HG03045 (cell line): Measurements from ENCODE around the gene KLF8.
"Not testable (repeated sequence)": the region's sequence is repeated elsewhere in the genome, so short reads cannot be mapped to it uniquely, and the experiment has no call there.

Source experiments
- ATAC-seq: cut with Tn5 transposase; IDR thresholded peaks from one replicate; pipeline ENCODE4 v1.9.1; 2021; ENCODE audit warnings: mild to moderate bottlenecking, moderate library complexity; ENCODE audit not compliant: unreplicated experiment

KLF8 gene

GRCh38 chrX:56232221-56233082 lies at the start of gene KLF8:
Gene KLF8, plus strand, starts transcription at chrX:56232356. Its CDS starts 979 bp downstream, at chrX:56233335.
- peak; percentile 71 for ATAC-seq

DNA sequence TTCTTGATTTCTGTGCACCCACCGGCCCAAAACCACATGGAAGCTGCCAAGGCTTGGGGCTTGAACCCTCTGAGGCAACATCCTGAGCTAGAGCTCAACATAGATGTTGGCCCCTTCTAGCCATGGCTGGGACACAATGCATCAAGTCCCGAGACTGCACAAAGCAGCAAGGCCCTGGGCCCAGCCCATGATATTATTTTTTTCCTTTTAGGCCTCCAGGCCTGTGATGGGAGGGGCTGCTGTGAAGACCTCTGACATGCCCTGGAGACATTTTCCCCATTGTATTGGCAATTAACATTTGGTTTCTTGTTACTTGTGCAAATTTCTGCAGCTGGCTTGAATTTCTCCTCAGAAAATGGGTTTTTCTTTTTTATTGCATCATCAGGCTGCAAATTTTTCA lies 25.2 kb upstream of the KLF8 start:
- not testable (repeated sequence) for ATAC-seq

DNA sequence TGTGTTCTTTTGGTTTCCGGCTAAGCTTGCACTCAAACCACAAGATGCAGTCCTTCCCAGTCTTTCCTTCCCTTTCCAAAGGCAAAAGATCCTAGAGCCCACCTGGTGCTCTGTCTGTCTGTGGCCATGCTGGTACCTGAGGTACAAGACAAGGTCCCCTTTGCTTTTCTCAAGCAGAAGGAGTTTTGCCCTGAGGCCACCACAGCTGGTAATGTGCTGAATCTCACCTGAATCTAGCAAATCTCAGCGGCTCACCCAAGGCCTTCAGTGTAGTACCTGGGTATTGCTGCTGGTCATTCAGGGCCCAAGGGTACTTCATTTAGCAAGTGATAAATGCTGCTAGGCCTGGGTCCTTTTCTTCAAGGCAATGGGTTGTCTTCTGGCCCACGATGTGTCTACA lies 20.5 kb upstream of the KLF8 start:
- no peak for ATAC-seq

- no peak for ATAC-seq
Observed at GRCh38 chrX:56216332-56216731, 15.8 kb upstream of the KLF8 start.

- ATAC-seq: no peak
Observed at GRCh38 chrX:56219700-56220099, 12.5 kb upstream of the KLF8 start.

DNA sequence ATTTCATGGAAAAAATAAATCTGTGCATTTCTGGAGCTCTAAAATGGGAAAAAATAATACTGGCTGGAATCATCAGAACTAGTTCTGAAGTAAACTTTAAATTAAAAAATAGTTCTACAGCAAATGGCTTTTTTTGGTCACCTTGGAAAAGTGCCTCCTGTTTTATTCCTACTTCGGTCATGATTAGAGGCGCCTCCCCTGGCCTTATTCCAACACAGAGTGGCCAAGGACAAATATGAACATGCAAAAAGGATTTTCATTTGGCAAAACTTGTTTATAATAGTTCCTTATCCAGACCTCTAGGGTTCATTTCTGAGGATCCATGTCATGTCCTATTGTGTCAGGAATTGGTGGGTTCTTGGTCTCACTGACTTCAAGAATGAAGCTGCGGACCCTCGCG lies 11.1 kb upstream of the KLF8 start:
- ATAC-seq: no peak

DNA sequence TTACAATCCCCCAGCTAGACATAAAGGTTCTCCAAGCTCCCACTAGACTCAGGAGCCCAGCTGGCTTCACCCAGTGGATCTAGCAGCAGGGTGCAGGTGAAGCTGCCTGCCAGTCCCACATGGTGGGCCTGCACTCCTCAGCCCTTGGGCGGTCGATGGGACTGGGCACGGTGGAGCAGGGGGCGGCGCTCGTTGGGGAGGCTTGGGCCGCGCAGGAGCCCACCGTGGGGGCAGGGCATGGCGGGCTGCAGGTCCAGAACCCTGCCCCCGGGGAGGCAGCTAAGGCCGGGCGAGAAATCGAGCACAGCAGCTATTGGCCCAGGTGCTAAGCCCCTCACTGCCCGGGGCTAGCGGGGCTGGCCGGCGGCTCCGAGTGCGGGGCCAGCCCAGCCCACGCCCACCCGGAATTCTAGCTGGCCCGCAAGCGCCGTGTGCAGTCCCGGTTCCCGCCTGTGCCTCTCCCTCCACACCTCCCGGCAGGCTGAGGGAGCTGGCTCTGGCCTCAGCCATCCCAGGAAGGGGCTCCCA lies 9.6 kb upstream of the KLF8 start:
- ATAC-seq: no peak

DNA sequence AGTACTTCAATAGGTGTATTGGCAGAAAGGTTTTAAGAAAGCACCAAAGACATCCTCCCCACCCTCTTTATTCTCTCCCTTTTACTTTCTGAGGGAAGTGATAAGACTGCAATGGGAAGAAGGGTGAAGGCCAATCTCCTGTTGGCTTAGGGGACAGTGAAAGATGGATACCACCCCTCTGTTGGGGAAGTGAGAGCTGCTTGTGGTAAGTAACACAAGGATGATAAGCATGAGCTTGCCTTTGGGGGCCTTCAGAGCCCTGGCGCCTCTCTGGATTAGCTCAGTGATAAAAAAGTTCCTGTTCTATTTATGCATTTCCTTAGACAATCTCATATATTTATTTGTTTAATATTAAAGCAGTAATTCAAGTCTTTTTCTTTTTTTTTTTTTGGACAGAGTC lies 5.2 kb upstream of the KLF8 start:
- no peak for ATAC-seq

- ATAC-seq: no peak
Observed at GRCh38 chrX:56228914-56229313, 3.2 kb upstream of the KLF8 start.

- ATAC-seq: no peak
Observed at GRCh38 chrX:56231537-56232090, 542 bp upstream of the KLF8 start.

DNA sequence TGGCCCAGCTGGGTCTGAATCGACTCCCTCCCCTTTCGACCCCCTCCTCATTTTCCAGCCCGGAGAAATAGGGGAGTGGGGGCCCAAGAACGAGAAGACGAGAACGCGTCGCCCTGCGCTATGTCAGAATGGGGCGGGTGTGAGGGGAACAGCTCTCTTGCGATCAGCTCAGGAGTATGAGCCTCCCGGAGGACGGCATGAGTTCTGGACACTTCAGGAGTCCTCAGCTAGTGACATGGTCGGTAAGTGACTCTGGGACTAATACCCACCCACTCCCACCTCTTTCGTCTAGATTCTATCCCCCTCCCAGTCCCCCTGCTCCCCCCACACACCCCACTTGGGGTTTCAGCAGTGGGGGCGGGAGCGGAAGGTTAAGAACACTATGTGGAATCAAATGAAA lies 944 bp downstream of the KLF8 start:
- no peak for ATAC-seq

- ATAC-seq: peak; percentile 93
Observed at GRCh38 chrX:56233682-56234081, 1.5 kb downstream of the KLF8 start.

GRCh38 chrX:56248492-56248891 lies 16.3 kb downstream of the KLF8 start:
- ATAC-seq: peak; percentile 59

DNA sequence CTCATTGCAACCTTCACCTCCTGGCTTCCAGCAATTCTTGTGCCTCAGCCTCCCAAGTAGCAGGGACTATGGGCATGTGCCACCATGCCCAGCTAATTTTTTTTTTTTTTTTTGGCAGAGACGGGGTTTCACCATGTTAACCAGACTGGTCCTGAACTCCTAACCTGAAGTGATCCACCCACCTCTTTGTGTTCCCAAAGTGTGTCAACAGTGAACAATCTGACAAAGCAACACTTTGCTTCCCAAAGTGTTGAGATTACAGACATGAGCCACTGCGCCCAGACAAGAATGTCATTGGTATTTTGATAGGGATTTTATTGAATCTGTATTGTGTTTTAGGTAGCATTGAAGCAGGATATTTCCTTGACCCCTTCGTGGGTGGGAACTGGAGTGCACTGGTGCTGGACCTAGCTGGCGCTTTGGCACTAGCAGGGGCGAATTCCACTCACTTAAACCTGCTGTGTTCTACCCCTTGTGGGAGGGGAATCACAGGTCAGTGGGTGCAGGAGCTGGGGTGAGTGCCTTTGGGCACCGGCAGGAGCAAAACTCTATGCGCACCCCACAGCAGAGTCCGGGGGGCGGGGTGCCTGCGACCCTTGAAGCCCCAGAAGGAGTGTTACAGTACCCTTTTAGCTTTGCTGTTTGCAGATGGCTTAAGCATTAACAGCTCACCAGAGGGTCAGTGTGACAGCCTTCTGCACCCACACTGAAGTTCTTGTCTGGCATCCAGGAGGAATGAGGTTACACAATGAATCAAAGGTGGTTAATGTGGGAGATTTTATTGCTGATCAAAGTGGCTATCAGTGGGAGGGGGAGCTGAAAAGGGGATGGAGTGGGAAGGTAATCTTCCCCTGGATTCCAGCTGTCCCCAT lies 21.9 kb downstream of the KLF8 start:
- no peak for ATAC-seq

- peak; percentile 78 for ATAC-seq
Observed at GRCh38 chrX:56268888-56269287, 36.7 kb downstream of the KLF8 start.

DNA sequence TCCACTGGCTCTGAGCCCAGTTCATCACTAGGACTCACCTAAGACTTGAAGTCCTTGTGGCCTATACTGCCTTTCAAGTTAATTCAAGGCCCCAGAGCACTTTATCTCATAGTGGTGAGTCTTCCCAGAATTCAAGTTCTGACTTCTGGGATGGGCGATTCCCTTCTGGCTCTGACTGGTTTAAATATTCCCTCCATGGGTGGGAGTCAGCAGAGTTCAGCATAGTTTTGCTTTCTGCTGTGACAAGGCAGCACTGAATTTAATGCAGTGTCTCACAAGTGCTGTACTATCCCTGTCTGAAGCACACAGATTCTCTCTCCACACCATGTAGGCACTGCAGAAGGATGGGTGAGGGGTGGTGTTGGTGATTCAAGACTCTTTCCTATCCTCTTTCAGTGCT lies 46.5 kb downstream of the KLF8 start:
- ATAC-seq: no peak

DNA sequence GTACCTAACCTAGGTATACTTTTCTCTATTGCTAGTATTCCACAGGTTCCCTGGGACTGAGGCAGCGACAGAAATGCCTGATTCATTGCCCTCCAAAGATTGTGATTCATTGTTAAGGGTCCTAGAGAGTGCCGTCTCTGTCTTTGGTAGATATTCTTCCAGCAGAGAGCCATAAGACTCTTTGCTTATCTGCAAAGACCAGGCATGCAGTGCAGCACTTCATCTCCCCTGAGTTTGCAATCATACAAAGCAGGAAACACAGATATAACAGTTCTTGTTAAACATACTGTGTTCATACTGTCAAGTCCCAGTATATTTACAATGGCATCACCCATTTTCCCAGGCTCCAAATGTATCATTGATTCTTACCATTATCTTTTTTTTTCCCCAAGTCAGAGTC lies 47.7 kb downstream of the KLF8 start:
- ATAC-seq: no peak

- ATAC-seq: no peak
Observed at GRCh38 chrX:56281789-56282188, 49.6 kb downstream of the KLF8 start.

GRCh38 chrX:56284269-56284668 lies 52.1 kb downstream of the KLF8 start:
- ATAC-seq: no peak

DNA sequence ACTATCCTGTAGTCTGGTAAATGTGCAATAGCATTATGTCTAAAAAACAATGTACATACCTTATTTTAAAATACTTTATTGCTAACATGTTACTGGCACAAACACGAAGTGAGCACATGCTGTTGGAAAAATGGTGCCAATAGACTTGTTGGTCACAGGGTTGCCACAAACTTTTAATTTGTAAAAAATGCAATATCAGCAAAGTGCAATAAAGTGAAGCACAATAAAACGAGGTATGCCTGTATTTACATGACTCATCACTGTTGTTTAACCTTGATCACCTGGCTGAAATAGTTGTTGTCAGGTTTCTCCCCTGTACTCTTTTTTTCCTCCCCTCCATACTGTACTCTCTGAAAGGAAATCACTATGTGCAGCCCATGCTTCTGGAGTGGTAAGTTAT lies 56.5 kb downstream of the KLF8 start:
- ATAC-seq: no peak

DNA sequence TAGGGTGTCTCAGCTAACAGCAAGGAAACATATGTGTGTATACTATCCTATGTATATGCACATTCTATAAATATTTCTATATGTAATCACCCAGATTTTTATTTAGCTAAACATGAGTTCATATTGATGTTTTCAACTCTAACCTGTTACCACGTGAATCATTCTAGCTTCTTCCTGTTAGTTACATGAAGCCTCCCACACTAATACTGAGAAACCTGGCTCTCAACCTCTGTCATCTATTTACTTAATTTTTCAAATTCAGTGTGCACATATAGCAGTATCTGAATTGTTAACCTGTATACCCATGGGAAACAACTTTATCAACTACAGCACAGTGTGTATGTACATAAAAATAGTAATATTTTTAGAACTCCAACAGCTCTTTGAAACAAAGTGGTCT lies 57.3 kb downstream of the KLF8 start:
- no peak for ATAC-seq
